CD8-positive, alpha-beta memory T cell (primary cell): Measurements from ENCODE around the gene PRSS57. TPM values are rescaled to one million over a fixed set of nuclear protein-coding genes. Genes with fewer than 3 reads are reported as not detected.
A peak's percentile ranks its signal among the peaks of the same experiment; 100 is the strongest.

Experiments used
- CTCF ChIA-PET: fragments of 350-600 bp; sonication (Branson Sonifier 250); formaldehyde crosslinking; loops from one replicate; lab custom pipeline; 2021; ENCODE audit warnings: antibody characterized with exemption; lab: Charles Lee
- POLR2A ChIA-PET: fragments of 350-600 bp; sonication (Branson Sonifier 250); formaldehyde crosslinking; loops from one replicate; lab custom pipeline; 2021; ENCODE audit warnings: antibody characterized with exemption; lab: Charles Lee
- DNase-seq, 5 donors: peaks; one replicate each; pipeline versions ENCODE4 v3.0.0 to v3.0.0-alpha.2; 2020 to 2022; ENCODE audit warnings: mixed read lengths in 1 of 5
- H3K27ac ChIP-seq: one replicate; pipeline ENCODE4 v1.7.0; 2013; ENCODE audit warnings: low read depth, mild to moderate bottlenecking, low read length, moderate library complexity
- H3K27me3 ChIP-seq: 2 replicates; pipeline ENCODE4 v1.7.0; 2013; ENCODE audit warnings: low read length, mild to moderate bottlenecking; ENCODE audit not compliant: insufficient read depth, poor library complexity, severe bottlenecking
- H3K36me3 ChIP-seq: 2 replicates; pipeline ENCODE4 v1.7.0; 2013; ENCODE audit warnings: mild to moderate bottlenecking, low read length, moderate library complexity; ENCODE audit not compliant: insufficient read depth
- H3K4me1 ChIP-seq: 2 replicates; pipeline ENCODE4 v1.7.0; 2013; ENCODE audit warnings: mild to moderate bottlenecking, low read length, moderate library complexity; ENCODE audit not compliant: insufficient read depth
- H3K4me3 ChIP-seq: 2 replicates; pipeline ENCODE4 v1.7.0; 2013; ENCODE audit warnings: mild to moderate bottlenecking, low read length
- H3K9me3 ChIP-seq: 2 replicates; pipeline ENCODE4 v1.7.0; 2013; ENCODE audit warnings: mild to moderate bottlenecking, low read length
- H3K27ac Mint-ChIP-seq, 8 donors: one replicate each; pipeline ENCODE4 v1.8.0; 2020 to 2021; ENCODE audit warnings: mixed read lengths in 8 of 8, mild to moderate bottlenecking in 6 of 8, inconsistent platforms in 3 of 8, moderate library complexity in 3 of 8
- H3K27me3 Mint-ChIP-seq, 2 donors: one replicate each; pipeline ENCODE4 v1.8.0; 2020 to 2021; ENCODE audit warnings: mixed read lengths in 2 of 2, mild to moderate bottlenecking in 1 of 2, moderate library complexity in 1 of 2
- H3K36me3 Mint-ChIP-seq, 3 donors: one replicate each; pipeline ENCODE4 v1.8.0; 2020 to 2021; ENCODE audit warnings: mixed read lengths in 3 of 3, inconsistent platforms in 1 of 3, mild to moderate bottlenecking in 1 of 3
- H3K4me1 Mint-ChIP-seq, 3 donors: one replicate each; pipeline ENCODE4 v1.8.0; 2020 to 2021; ENCODE audit warnings: mixed read lengths in 3 of 3, inconsistent platforms in 1 of 3, mild to moderate bottlenecking in 1 of 3
- H3K4me3 Mint-ChIP-seq, 7 donors: one replicate each; pipeline ENCODE4 v1.8.0; 2020 to 2021; ENCODE audit warnings: mixed read lengths in 7 of 7, mild to moderate bottlenecking in 6 of 7, moderate library complexity in 4 of 7, inconsistent platforms in 2 of 7
- H3K9me3 Mint-ChIP-seq, 5 donors: one replicate each; pipeline ENCODE4 v1.8.0; 2020 to 2022; ENCODE audit warnings: mixed read lengths in 5 of 5, mild to moderate bottlenecking in 3 of 5, moderate library complexity in 2 of 5, inconsistent platforms in 1 of 5
- polyA plus RNA-seq: library from polyadenylated mRNA; unstranded; fragments of 300-500 nt; fragmentation: Illumina TruSeq; gene quantifications from one replicate; pipeline ENCODE4 v1.2.3, GENCODE V29; 2021
- total RNA-seq, 2 experiments: library from RNA; stranded (reverse); gene quantifications; one replicate each; pipeline ENCODE4 v1.2.3, GENCODE V29; 2021

PRSS57 gene
- total and polyA plus RNA-seq, 3 experiments from 2014 or later, result not detected

- H3K27me3 ChIP-seq, result no peaks in the 10 kb centered on the region
- CTCF ChIA-PET, result interaction anchor here (0.6 to 1.2 kb wide), 2 partner anchors 14 to 18 kb away, joined by 3 read pairs; no protein-coding TSS in a partner anchor
- H3K27ac ChIP-seq, result no peak overlapping the region
- Mint-ChIP-seq H3K4me3 (no peak overlapping the region), H3K4me1 (peaks cover 0 to 3% (median 2%) of the 10 kb centered on the region in 3 donors), H3K27me3 (no peaks in the 10 kb centered on the region), H3K27ac (no peak overlapping the region), H3K36me3 (peaks cover 0 to 54% (median 0%) of the 10 kb centered on the region in 3 donors), H3K9me3 (no peaks in the 10 kb centered on the region)
- no peaks in the 10 kb centered on the region for H3K4me1 ChIP-seq
- H3K36me3 ChIP-seq, result peaks cover 8% of the 10 kb centered on the region
- H3K4me3 ChIP-seq, result no peak overlapping the region
- no peaks in the 10 kb centered on the region for H3K9me3 ChIP-seq
- DNase-seq, result no peak
- POLR2A ChIA-PET, result interaction anchor here (0.7 kb wide), 1 partner anchor 13 kb away, joined by 3 read pairs; no protein-coding TSS in a partner anchor
Measured at GRCh38 chr19:647566-648284, 47.5 kb downstream of the PRSS57 start.

- Mint-ChIP-seq H3K27ac (no peak overlapping the region), H3K9me3 (no peaks in the 10 kb centered on the region), H3K4me3 (no peak overlapping the region), H3K36me3 (peaks cover 0 to 48% (median 0%) of the 10 kb centered on the region in 3 donors), H3K27me3 (no peaks in the 10 kb centered on the region), H3K4me1 (peaks cover 0 to 3% (median 2%) of the 10 kb centered on the region in 3 donors)
- Histone ChIP-seq H3K36me3 (peaks cover 8% of the 10 kb centered on the region), H3K9me3 (no peaks in the 10 kb centered on the region), H3K27ac (no peak overlapping the region), H3K27me3 (no peaks in the 10 kb centered on the region), H3K4me1 (no peaks in the 10 kb centered on the region), H3K4me3 (no peak overlapping the region)
- POLR2A ChIA-PET, result interaction anchor here (0.7 kb wide), 1 partner anchor 13 kb away, joined by 3 read pairs; no protein-coding TSS in a partner anchor
- CTCF ChIA-PET, result no interaction called here
- no peak for DNase-seq
Measured at GRCh38 chr19:646779-647565, 48.3 kb downstream of the PRSS57 start.

GRCh38 chr19:645912-646778 is 49.1 kb downstream of the PRSS57 start:
- H3K4me1 ChIP-seq, result no peaks in the 10 kb centered on the region
- Mint-ChIP-seq H3K9me3 (no peaks in the 10 kb centered on the region), H3K36me3 (peaks cover 0 to 44% (median 0%) of the 10 kb centered on the region in 3 donors), H3K27me3 (no peaks in the 10 kb centered on the region), H3K4me1 (peaks cover 0 to 3% (median 2%) of the 10 kb centered on the region in 3 donors), H3K27ac (peak overlapping the region in 1 of 8 donors; percentile 67), H3K4me3 (no peak overlapping the region)
- CTCF ChIA-PET, result no interaction called here
- peaks cover 6% of the 10 kb centered on the region for H3K36me3 ChIP-seq
- no peak overlapping the region for H3K4me3 ChIP-seq
- POLR2A ChIA-PET, result interaction anchor here (0.6 kb wide), 1 partner anchor 73 kb away, joined by 3 read pairs; no protein-coding TSS in a partner anchor
- H3K9me3 ChIP-seq, result no peaks in the 10 kb centered on the region
- no peaks in the 10 kb centered on the region for H3K27me3 ChIP-seq
- no peak overlapping the region for H3K27ac ChIP-seq
- DNase-seq, result no peak

- Histone ChIP-seq H3K9me3 (no peaks in the 10 kb centered on the region), H3K27me3 (no peaks in the 10 kb centered on the region), H3K4me1 (no peaks in the 10 kb centered on the region), H3K27ac (no peak overlapping the region), H3K4me3 (no peak overlapping the region), H3K36me3 (no peaks in the 10 kb centered on the region)
- CTCF ChIA-PET, result interaction anchor here (0.8 kb wide), 1 partner anchor 27 kb away, joined by 3 read pairs; no protein-coding TSS in a partner anchor
- peak overlapping the region in 1 of 8 donors; percentile 22 for H3K27ac Mint-ChIP-seq
- H3K27me3 Mint-ChIP-seq, result no peaks in the 10 kb centered on the region
- H3K4me1 Mint-ChIP-seq, result no peaks in the 10 kb centered on the region
- no peak overlapping the region for H3K4me3 Mint-ChIP-seq
- peaks cover 0 to 37% (median 0%) of the 10 kb centered on the region in 3 donors for H3K36me3 Mint-ChIP-seq
- POLR2A ChIA-PET, result no interaction called here
- DNase-seq, result no peak
- no peaks in the 10 kb centered on the region for H3K9me3 Mint-ChIP-seq
Measured at GRCh38 chr19:644789-645188, 50.5 kb downstream of the PRSS57 start.

GRCh38 chr19:644363-644762 is 50.9 kb downstream of the PRSS57 start:
- Histone ChIP-seq H3K9me3 (no peaks in the 10 kb centered on the region), H3K4me3 (no peak overlapping the region), H3K36me3 (no peaks in the 10 kb centered on the region), H3K27me3 (no peaks in the 10 kb centered on the region), H3K27ac (no peak overlapping the region), H3K4me1 (peaks cover under 1% of the 10 kb centered on the region)
- Mint-ChIP-seq H3K4me3 (no peak overlapping the region), H3K4me1 (peaks cover 1 to 2% (median 2%) of the 10 kb centered on the region in 3 donors), H3K9me3 (no peaks in the 10 kb centered on the region), H3K27me3 (no peaks in the 10 kb centered on the region), H3K36me3 (peaks cover 0 to 35% (median 0%) of the 10 kb centered on the region in 3 donors), H3K27ac (peak overlapping the region in 2 of 8 donors; percentile 33)
- no peak for DNase-seq
- POLR2A ChIA-PET, result no interaction called here
- CTCF ChIA-PET, result no interaction called here

GRCh38 chr19:643736-644135 is 51.5 kb downstream of the PRSS57 start:
- Histone ChIP-seq H3K27ac (no peak overlapping the region), H3K4me1 (peaks cover 7% of the 10 kb centered on the region), H3K4me3 (no peak overlapping the region), H3K27me3 (no peaks in the 10 kb centered on the region), H3K36me3 (no peaks in the 10 kb centered on the region), H3K9me3 (no peaks in the 10 kb centered on the region)
- peaks cover 0 to 31% (median 0%) of the 10 kb centered on the region in 3 donors for H3K36me3 Mint-ChIP-seq
- H3K27ac Mint-ChIP-seq, result peak overlapping the region in 2 of 8 donors; percentile 33 to 90
- no peaks in the 10 kb centered on the region for H3K9me3 Mint-ChIP-seq
- DNase-seq, result no peak
- H3K27me3 Mint-ChIP-seq, result no peaks in the 10 kb centered on the region
- H3K4me1 Mint-ChIP-seq, result peaks cover 5 to 8% (median 7%) of the 10 kb centered on the region in 3 donors
- POLR2A ChIA-PET, result no interaction called here
- H3K4me3 Mint-ChIP-seq, result peak overlapping the region in 1 of 7 donors; percentile 23
- CTCF ChIA-PET, result no interaction called here

GRCh38 chr19:642767-643727 is 52.2 kb downstream of the PRSS57 start:
- Mint-ChIP-seq H3K4me3 (peak overlapping the region in 1 of 7 donors; percentile 69), H3K9me3 (no peaks in the 10 kb centered on the region), H3K4me1 (peaks cover 5 to 9% (median 7%) of the 10 kb centered on the region in 3 donors), H3K27ac (no peak overlapping the region), H3K27me3 (no peaks in the 10 kb centered on the region), H3K36me3 (peaks cover 0 to 27% (median 0%) of the 10 kb centered on the region in 3 donors)
- H3K36me3 ChIP-seq, result no peaks in the 10 kb centered on the region
- H3K9me3 ChIP-seq, result no peaks in the 10 kb centered on the region
- H3K4me1 ChIP-seq, result peaks cover 12% of the 10 kb centered on the region
- CTCF ChIA-PET, result no interaction called here
- no peaks in the 10 kb centered on the region for H3K27me3 ChIP-seq
- POLR2A ChIA-PET, result no interaction called here
- DNase-seq, result no peak
- H3K4me3 ChIP-seq, result no peak overlapping the region
- no peak overlapping the region for H3K27ac ChIP-seq
